Measurements from ENCODE around the gene PRTN3.

- TF ChIP-seq EZH2 (IDR thresholded peaks at IDR 0.05; ENCODE audit: borderline replicate concordance) (no peak), CTCF (IDR thresholded peaks at IDR 0.05; ENCODE audit: poor library complexity) (no peak), EZH2phosphoT487 (IDR thresholded peaks at IDR 0.05; ENCODE audit: low read depth, severe bottlenecking, unreplicated experiment) (no peak)
These were observed 33.9 kb upstream of the PRTN3 start for GRCh38 chr19:806815-807421.

Measured in hepatocyte (in vitro differentiated cells).